GM18868 (cell line): ENCODE data around the gene ERMARD.
"Not testable (repeated sequence)": the region's sequence is repeated elsewhere in the genome, so short reads cannot be mapped to it uniquely, and the experiment has no call there.

Experiments used
- ATAC-seq: cut with Tn5 transposase; IDR thresholded peaks from one replicate; pipeline ENCODE4 v1.9.1; 2021; ENCODE audit warnings: mild to moderate bottlenecking, moderate library complexity; ENCODE audit not compliant: unreplicated experiment

The ERMARD gene

DNA sequence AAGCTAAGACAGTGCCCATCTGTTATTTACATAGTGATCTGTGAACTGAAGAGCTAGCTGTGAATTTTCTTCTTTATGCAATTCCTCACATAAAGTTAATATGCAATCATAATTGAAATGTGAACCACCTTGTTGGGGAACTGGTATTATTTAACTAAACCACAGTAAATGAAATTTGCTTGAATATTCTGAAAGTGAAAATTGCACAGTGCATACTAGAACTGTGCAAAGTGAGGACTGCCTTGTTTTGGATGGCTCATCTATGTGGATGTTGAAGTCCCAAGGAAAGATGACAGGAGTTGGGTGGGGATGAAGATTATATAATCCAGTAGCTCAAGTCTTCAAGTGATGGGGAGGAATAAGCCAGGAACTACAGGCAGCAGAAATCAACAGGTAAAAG lies 21.5 kb upstream of the ERMARD start:
- ATAC-seq: no peak

DNA sequence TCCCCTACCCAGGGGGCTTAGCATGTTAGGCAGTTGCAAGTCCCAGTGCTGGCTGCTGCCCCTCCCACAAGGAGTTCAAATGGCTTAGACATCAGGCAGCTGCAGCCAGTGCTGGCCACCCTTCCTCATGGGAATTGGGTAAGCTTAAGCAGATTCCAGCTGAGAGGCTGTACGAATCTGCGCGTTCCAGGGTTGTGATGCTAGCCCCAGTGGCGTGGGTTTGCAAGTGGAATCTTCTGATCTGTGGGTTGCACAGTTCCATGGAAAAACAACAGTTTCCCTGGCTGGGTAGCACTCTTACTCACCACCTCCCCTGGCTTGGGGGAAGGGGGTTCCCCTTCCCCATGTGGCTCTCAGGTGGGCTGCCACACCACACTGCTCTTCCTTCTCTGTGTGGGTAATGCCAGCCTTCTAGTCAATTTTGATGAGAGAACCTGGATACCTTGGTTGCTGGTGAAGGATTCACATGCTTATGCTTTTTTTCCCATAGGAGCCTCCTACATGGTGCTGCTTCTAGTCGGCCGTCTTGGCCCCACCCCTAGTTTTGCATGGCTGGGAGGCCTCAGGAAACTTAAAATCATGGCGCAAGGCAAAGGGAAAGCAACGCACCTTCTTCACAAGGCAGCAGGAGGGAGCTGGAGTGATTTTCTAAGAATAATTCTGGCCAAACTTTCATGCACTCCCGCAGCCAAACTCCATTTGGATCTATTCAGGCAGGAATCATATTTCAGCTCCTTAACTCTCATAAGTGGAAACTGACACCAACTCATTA lies 13.0 kb upstream of the ERMARD start:
- no peak for ATAC-seq

DNA sequence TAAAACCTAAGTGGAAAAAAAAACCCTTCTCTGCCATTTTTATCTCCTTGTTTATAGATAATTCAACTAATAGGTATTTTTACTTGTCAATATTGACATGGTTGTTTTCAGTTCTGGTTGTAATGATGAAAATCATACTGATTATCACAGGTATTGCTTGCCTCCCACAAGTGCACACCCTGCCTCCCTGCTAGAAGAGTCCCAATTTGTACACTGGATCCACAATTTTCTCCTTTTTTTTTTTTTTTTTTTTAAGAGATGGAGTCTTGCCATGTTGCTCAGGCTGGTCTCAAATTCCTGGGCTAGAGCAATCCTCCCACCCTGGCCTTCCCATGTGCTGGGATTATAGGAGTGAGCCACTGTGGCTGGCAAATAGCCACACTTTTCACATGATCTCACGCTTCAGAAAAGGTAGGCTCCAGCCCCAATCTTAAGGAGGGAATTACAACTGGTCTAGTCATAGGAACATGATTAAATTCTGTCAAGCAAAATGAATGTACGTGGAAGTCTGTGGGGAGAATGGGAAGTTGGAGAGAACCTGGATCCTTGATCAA lies 12.4 kb upstream of the ERMARD start:
- ATAC-seq: no peak

DNA sequence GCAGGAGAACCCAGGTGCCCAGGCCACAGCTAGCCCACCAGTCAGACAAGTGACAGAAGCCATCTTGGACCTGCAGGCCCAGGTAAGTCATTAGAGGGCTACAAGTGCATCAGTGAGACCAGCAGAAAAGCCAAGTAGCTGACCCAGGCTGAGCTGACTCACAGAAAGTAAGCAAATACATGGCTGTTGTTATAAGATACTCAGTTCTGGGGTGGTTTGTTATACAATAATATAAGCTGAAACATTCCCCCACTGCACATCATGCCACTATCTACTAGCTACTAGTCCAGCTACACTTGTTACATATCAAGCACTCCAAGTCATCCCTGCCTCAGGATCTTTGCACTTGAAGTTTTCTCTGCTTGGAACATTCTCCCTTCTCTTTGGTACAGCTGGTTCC lies 10.1 kb upstream of the ERMARD start:
- no peak for ATAC-seq

DNA sequence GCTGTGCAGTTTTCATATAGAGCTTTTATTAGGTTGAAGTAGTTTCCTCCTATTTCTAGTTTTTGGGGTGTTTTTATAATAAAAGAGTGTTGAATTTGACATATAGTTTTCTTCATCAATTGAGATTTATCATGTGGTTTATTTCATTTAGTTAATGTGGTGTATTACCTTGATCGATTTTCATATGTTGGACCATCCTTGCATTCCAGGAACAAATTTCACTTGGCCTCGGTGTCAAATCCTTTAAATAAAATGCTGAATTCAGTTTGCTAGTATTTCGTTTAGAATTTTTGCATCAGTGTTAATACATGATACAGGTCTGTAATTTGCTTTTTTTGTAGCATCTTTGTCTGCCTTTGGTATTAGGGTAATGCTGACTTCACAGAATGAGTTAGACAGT lies 6.0 kb upstream of the ERMARD start:
- ATAC-seq: no peak

DNA sequence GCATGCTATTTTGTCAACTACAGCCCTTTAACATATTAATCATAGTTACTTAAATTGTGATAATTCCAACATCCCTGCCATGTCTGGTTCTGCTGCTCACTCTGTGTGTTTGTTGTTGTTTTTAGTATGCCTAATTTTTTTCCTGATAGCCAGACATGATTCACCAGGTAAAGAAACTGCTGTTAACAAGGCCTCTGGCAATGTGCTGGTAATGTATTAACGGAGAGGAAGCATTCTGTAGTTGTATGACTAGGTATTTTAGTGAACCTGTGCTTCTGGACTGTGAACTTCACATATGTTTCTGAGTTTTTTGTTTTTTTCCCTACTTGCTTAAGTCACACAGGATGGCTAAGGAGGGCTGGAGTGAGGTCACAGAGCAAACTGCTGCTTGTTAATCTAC lies 4.9 kb upstream of the ERMARD start:
- ATAC-seq: no peak

DNA sequence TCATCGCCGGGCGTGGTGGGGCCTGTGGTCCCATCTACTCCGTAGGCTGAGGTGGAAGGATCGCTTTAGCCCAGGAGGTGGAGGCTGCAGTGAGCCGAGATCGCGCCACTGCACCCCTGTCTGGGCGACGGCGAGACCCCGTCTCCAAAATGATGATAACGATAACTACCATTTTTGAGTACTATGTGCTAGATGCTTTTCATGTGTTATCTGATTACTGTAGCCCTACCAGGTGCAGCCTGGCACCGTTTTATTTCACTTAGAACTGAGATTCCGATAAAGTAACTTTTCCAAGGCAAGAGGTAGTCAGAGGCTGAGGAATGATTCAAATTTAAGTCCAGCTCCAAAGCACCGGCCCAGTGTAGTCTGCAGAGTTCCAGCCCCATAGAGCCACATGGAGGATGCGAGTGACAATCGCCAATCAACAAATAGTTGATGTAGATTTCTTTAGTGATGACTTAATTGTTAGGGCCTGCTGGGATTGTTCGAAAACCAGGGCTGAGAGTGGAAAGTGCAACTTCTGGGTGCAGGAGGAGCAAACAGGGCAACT lies 727 bp downstream of the ERMARD start:
- no peak for ATAC-seq

DNA sequence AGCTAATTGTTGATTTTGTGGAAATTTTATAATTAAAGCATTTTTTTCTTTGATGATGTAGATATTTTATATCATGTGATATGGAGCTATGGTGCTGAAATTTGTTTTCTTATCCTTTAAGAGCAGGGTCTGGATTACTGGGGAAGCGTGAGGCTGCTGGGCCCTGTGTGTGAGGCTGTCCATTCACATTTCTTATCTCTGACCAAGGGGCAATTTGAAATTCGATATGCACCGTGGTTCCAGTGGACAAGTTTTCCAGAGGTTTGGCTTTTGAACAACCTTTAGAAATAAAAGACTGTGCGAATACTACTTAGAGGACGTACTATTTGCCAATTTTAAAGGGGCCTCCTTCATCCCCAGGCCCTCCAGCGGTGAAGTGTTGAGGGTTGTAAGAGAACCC lies 3.7 kb downstream of the ERMARD start:
- no peak for ATAC-seq

DNA sequence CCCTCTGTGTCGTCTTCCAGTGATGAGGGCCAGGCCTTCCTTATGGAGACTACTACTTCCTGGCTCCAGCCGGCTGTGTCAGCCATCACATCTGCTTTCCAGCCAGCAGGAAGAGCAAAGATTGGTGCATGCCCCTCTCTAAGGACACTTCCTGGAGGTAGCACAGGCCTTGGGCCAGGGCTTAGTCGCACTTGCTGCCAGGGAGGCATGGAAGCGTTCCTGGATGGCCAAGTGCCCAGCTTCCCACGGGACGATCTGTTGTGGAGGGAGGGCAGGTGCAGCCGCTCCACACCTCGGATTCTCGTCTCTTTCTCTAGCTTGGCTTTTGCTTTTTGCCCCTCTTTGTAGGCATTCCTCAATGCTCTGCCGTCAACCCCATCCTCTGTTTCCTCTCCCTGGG lies 11.9 kb downstream of the ERMARD start:
- ATAC-seq: no peak

DNA sequence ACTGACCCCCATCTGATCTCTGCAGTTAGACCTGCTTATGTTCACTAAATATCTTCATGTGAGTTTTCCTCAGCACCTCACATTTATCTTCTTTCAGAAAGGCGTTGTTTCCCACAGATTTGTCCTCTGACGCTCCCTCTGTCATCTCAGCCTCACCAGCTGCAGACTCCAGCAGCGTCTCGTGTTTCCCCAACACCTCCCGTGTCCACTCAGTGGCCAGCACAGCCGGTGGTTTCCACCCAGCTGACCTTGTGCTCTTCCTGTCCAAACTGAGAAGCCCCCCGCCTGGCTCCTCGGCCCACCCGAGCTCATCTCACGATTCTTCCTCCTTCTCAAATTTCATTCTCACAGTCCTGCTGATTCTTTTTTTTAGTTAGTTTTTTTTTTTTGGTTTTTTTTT lies 12.5 kb downstream of the ERMARD start:
- no peak for ATAC-seq

DNA sequence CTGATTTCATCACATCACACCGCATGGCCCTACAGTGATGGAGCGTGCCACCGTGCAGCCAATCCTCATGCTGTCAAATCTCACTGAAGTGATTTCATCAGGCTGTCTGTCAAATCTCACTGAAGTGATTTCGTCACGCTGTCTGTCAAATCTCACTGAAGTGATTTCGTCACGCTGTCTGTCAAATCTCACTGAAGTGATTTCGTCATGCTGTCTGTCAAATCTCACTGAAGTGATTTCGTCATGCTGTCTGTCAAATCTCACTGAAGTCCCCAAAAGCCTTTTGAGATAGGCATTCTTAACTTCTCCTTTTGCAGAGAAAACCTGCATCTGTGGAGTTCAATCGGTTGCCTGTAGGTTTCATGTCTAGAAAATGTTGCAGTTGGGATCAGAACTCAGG lies 14.4 kb downstream of the ERMARD start:
- ATAC-seq: not testable (repeated sequence)

DNA sequence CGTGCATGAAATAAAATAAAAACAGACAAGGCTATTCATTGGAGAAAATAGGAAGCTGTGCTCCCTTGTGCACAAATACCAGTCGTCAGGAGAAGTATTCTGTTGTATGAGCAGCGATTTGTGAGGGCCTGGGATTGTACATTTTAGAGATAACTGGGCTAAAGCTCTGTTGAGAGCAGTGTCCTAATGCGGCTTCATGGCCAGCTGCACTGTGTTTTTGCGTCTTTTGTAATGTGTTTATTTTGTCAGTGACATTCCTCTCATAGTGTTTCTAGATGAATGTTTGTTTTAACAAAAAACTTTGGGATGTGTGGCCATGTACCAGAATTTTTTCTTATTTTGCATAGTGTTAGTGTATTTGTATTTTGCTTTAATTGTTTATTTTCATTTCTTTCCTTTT lies 14.8 kb downstream of the ERMARD start:
- no peak for ATAC-seq

DNA sequence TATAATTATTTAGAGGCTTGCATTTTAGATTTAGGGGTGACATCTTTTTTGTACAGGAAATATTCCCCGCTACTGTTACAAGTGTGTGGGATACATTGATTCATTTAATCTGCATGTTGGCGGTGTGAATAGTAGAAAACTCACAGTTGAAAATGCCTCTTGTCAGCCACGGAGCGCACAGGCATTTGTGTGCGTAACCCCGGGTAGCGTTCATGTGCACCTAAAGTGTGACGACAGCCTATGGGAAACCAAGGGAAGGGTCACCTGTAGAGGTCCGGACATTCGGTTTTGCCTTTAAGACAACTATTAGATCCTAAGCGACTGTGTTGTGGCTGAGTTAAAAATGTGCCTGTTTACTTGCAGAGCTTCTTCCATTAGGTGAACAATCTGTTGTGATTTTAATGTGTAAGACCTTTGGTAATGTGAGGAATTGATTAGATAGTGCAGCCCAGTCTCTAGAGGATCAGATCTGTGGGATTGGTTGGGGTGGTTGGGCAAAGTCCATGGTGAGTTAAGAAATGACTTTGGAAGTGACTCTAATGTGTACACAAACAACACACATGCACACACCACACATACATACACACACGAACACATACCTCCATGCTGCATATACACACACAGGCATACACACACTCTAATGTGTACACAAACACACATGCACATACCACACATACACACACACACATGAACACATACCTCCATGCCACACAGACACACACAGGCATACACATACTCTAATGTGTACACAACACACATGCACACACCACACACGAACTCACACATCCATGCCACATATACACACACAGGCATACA lies 15.7 kb downstream of the ERMARD start:
- ATAC-seq: no peak

DNA sequence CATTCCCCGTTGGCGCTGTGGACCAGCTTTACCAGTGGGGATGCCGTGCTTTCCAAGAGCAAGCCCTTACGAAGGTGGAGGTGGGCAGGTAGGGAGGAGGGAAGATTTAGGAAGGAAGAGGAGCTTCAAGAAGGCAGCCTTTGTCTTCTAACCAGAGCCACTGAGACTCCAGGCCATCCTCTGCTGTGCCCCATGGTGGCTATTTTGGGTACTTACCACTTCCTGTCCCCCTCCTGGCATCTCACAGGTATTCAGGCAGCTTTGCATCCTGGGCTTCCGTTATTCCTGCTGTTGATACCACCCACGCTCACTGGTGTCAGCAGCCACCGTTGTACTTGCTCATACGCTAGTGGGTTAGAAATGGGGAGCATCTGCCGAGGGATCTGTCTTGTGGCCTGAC lies 22.9 kb downstream of the ERMARD start:
- ATAC-seq: no peak

DNA sequence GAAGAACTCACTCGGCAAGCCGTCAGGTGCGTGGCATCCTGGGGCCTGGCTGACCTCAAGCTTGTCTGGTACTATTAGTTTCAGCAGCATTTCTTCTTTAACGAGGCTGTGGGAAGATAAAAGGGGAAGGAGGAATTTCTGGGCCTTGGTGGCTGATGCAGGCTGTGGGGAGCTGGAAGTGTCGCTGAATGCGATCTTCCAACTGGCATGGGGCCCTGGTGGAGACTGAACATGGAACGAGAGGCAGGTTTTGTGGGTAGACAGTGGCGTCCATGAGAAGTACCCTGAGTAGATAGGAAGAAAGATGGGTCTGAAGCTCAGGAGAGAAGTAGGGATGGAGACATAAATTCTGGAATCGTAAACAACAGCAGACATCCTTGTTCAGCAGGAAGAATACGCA lies 23.9 kb downstream of the ERMARD start:
- ATAC-seq: no peak

DNA sequence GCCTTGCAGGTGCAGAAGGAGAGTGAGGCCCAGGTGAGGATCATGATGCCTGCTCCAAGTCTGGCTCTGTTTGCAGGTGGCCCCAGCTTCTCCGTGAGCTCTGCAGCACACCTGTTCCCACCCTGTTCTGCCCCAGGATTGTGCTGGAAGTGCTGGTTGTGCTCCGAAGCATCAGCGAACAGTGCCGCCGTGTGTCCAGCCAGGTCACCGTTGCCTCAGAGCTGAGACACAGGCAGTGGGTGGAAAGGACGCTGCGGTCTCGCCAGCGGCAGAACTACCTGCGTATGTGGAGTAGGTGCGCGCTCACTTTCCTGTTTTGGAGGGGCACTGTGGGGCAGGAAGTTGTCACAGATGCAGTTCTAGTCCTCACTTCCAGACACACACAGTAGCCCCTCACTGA lies 25.0 kb downstream of the ERMARD start:
- ATAC-seq: no peak

DNA sequence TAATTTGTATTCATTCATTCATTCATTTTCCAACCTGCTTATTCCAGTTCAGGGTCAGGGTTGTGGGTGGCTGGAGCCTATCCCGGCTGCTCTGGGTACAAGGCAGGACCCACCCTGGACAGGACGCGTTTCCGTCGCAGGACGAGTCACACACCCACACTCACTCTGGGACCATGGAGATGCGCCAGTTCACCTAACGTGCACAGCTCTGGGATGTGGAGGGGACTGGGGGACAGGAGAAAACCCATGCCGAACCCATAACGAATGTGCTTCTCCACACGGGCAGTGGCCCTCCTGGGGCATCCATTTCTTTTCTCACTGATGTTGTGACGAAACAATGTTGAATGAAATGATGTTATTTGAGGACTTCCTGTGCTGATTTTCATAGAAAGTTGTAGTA lies 26.5 kb downstream of the ERMARD start:
- ATAC-seq: no peak

DNA sequence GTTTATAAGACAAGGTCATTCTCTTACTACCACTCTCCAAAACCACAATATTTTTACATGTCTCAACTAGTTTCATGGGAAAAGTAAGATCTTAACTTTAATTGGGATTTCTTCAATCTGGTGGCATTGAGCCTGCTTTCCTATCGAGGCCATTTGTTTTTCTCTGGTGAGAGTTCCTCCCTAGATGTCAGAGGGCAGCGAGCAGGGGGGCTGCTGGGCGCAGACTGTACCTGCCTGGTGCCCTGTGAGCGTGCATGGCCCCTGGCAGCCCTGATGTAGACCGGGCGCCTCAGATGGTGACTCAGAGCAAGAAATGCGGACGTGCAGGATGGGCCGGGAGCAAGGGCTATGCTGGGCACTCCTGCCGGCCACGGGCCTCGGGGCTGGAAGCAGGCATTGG lies 27.2 kb downstream of the ERMARD start:
- no peak for ATAC-seq

DNA sequence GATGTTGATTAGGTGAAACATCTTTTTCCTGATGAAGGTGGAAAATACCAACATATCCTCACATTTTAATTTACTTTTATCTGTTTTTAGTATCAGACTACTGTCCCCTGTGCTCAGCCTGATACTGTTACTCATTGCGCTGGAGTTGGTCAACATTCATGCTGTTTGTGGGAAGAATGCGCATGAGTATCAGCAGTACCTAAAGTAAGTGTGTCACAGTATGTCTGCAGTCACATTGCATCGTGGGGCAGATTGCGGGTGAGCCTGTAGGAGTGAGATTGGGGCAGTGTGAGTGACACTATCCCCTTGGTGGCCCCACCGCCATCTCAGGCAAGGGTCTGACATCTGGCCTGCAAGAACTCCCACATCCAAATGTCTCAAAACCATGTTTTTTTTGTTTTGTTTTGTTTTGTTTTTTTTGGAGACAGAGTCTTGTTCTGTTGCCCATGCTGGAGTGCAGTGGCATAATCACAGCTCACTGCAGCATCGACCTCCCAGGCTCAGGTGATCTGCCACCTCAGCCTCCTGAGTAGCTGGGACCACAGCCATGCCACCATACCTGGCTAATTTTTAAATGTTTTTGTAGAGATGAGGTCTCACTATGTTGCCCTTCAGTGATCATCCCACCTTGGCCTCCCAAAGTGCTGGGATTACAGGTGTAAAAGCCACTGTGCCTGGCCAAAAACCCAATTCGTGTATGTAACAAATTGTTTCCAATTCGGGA lies 27.8 kb downstream of the ERMARD start:
- ATAC-seq: no peak

DNA sequence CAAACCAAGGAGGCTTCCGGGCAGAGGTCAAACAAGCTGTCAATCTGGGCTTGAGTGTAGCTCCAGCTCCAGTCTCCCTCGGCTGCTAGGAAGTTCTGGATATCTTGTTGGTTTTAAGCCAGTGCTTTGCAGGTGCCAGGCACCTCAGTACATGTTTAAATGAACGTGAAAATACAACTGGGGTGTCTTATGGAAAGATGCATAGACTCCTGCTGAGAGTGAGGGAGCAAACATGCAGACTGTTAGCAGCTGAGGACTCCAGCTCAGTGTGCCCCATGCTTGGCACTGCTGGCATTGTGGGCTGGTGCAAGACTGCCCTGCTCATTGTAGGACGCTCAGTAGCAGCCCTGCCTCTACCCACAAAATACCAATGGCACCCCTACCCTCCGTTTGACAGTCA lies 28.5 kb downstream of the ERMARD start:
- ATAC-seq: no peak

DNA sequence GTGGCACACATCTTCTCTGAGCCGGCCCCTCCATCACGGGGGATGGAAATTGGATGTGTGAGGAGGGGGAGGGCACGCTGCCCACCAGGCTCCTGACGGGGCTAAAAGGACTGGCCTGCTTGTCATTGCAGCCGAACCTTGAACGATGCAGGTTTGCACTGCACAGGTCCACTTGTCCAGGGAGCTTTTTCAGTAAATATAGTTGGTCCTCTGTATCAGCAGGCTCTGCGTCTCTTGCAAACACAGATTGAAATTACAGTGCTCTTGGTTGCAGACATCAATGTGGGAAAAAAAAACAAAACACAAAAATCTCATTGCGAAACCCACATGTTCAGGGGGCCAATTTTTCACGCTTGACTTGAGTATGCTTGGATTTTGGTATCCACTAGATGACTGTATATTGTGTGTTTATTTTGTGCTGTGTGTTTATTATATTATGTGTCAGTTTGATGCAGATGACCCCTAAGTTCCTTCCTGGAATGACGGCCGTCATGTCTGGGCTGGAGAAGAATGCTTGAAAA lies 29.2 kb downstream of the ERMARD start:
- ATAC-seq: no peak
